IPS-NIHi7 (cell line): ENCODE results near the gene ALPL.
A peak's percentile ranks its signal among the peaks of the same experiment; 100 is the strongest.

Experiments
- DNase-seq: peaks from one replicate; pipeline ENCODE4 v3.0.0; 2012; ENCODE audit warnings: mixed read lengths; ENCODE audit errors: extremely low spot score

The ALPL gene

DNA sequence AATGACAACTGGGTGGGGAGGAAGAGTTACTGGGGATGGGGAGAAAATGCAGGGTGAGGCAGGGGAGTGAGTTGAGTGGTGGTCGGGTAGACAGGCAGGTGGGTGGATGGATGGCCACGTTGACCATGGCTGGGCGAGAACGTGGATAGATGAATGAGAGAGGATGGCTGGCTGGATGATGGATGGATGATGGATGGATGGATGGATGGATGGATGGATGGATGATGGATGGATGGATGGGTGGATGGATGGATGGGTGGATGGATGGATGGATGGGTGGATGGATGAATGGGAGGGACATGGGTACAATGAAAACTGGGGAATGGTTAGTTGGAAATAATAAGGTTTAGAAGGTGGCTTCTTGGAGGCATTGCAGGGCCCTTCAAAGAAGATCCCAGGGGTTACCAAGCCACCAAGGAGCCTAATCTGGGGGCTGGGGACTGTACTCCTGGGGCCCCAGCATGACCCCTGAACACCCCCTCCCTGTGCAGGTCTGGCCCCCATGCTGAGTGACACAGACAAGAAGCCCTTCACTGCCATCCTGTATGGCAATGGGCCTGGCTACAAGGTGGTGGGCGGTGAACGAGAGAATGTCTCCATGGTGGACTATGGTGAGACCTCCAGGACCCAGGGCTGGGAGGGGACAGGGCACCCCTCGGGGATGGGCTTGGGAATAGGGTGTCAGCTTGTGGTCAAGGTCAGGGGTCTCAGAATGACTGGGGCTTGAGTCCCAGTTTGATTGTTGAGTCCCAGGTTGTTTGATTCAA is 67.0 kb downstream of the ALPL start:
- DNase-seq: no peak

DNA sequence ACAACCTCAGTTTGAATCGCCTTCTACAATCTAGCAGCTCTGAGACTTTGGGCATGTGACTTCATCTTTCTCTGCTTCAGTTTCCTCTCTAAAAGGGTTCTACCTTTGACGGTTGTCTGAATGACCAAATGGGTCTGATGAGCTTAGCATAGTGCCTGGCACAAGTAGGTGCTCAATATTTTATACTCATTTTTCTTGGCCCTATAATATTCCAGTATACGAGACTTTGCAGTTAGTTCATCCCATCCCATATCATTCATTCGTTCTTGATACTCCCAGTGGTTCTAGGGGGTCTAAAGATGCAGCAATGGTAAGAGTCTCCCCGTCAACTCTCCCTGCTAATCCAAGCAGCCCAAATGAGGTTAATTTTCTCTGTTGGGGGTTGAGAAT is 67.6 kb downstream of the ALPL start:
- no peak for DNase-seq

- no peak for DNase-seq
Measured at GRCh38 chr1:21577324-21577723, 68.1 kb downstream of the ALPL start.

DNA sequence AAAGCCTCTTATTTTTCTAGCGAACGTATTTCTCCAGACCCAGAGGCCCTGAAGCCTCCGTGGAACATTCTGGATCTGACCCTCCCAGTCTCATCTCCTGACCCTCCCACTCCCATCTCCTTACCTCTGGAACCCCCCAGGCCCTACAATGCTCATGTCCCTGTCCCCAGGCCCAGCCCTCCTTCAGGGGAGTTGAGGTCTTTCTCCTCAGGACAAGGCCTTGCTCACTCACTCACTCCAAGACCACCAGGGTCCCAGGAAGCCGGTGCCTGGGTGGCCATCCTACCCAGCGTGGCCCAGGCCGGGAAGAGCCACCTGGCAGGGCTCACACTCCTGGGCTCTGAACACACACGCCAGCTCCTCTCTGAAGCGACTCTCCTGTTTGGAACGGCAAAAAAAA is 68.7 kb downstream of the ALPL start:
- no peak for DNase-seq

GRCh38 chr1:21579791-21580190 is 70.6 kb downstream of the ALPL start:
- DNase-seq: no peak

DNA sequence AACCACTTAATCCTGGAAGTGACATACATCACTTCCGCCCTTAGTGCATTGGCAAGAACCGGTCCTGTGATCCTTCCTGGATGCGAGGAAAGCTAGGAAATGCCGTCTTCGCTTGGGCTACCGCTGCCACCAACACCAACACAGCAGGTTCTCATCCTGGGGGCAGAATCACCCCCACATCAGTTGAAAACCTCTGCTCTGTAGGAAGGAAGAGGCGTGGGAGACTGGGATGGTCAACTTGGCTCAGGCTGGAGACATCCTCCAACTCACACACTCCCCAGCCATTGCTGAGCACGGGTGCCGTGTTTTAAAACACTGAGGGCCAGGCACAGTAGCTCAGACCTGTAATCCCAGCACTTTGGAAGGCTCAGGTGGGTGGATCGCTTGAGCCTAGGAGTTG is 74.9 kb downstream of the ALPL start:
- no peak for DNase-seq

- DNase-seq: no peak
Measured at GRCh38 chr1:21585037-21585436, 75.8 kb downstream of the ALPL start.

DNA sequence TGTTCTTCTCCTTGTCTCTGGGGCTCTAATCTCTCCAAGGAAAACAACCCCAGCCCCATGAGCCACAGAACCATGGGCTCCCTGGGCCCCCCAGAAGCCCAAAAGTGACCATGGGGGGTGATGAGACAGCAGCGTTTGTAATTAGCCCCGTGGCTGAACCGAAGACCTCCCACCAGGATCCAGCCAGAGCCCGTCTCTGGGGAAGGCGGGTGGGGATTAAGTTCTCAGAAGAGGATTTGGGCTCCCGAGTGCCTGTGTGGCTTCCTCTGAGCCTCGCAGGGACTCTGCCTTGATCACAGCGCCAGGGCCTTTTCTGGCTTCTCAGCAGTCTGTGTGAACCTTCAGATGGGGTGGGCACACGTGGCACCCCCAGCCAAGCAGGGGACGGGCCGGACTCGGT is 77.0 kb downstream of the ALPL start:
- peak; percentile 42 for DNase-seq

GRCh38 chr1:21586846-21587601 is 77.8 kb downstream of the ALPL start:
- DNase-seq: peak; percentile 78

DNA sequence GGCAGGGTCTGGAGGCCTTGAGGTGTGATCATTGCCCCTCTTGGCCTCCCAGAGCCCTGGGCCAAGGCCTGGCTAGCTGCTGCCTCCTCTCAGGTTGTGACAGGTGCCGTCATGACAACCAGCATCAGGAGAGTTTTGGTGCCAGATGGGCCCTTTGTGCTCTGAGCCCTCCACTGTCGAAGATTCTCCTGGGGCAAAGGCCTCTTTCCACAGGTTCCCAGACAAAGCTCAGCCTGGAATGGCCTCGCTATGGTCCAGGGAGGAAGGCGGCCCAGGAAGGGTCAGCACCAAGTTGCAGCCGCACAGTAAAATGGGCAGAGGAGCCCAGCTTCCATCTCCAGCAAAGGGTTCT is 78.4 kb downstream of the ALPL start:
- no peak for DNase-seq

GRCh38 chr1:21589618-21590017 is 80.4 kb downstream of the ALPL start:
- no peak for DNase-seq

DNA sequence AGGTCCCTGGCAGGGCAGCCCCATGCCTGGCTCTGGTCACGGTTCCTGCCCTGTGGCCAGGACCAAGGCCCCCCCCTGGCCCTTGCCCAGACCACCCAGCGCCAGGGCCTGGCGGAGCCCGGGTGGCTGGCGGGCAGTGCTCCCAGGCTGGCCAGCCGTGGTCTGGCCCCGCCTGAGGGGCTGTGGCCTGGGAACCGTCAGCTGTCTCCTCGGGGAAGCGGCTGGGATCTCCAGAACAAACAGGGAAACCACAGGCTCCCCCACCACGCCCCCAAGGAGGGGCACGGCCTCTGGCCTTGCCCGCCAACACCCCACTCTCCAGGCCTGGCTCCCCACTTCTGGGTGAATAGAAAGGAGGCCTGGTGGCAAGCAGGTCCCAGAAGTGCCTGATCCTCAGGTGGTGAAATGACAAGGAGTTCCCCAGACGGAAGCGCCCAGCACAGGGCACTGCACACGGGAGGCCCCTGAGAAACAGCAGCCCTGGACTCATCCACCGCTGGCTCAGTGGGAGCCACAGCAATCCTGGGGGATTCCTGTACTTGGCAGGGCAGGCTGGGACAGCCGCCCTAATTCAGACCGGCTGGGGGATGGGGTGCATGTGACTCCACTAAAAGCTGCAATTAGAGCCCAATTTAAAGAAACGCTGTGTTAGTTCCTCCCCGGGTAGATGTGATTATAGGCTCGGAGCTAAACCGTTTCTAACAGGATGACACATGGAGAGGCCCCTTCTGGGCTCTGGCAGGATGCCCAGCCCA is 81.1 kb downstream of the ALPL start:
- no peak for DNase-seq

DNA sequence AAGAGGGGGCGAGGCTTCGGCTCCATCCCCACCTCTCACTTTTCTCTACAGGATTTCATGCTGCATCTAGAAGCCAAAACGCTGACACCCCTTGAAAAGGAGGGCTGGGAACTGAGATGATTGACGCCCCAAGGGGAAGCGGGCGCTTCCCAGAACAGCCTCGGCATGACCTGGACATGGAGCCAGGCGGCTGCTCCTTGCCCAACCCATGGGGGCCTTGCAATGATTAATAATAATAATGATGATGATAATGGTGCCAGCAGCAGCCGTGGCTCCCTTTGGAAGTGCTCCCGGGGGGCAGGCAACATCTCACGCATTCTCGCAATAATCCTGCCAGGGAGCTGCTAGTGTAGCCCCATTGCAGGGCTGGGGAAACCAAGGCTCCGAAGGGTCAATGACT is 81.7 kb downstream of the ALPL start:
- no peak for DNase-seq

- no peak for DNase-seq
Measured at GRCh38 chr1:21592086-21592865, 83.1 kb downstream of the ALPL start.

- DNase-seq: no peak
Measured at GRCh38 chr1:21593231-21593630, 84.0 kb downstream of the ALPL start.

GRCh38 chr1:21594501-21594900 is 85.3 kb downstream of the ALPL start:
- no peak for DNase-seq

GRCh38 chr1:21594935-21595897 is 86.0 kb downstream of the ALPL start:
- peak; percentile 80 for DNase-seq

DNA sequence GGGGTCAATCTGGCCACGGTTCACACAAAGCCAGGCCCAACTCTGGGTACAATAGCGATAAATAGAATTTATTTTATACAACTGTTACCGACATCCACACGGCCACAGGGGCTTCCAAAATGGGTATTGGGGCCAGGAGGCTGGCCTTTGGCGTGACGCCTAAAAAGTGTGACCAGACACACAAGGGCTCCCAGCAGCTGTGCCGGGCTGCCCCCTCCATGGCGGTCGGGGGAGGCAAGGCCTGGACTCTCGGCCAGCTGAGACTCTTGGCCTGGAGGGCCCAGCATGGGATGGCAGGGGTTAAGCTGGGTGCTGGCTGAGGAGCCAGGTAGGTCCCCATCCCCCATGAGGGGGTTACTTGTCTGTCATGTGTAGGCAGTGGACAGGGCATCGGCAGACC is 87.0 kb downstream of the ALPL start:
- DNase-seq: no peak

GRCh38 chr1:21596628-21597027 is 87.4 kb downstream of the ALPL start:
- no peak for DNase-seq

GRCh38 chr1:21597753-21598152 is 88.5 kb downstream of the ALPL start:
- no peak for DNase-seq

DNA sequence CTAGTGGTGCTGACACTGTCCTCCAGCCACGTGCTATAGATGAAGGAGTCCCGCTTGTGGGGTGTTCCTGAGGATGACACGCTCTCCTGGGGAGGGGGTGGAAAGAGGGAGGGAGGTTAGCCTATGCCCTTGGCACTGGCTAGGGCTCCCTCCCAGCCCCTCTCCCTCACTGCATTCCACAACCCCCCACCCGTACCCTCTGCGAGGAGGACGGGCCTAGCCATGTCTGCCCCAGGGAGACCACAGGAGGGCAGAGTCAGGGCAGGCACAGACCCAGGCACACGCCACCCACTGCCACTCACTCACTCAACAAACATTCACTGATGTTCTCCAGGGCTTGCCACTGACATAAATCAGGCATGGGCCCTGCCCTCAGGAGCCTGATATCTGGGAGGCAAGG is 89.2 kb downstream of the ALPL start:
- no peak for DNase-seq
